IMR-90 (cell line): ENCODE data around the gene ZDHHC17. TPM values are rescaled to one million over a fixed set of nuclear protein-coding genes. Genes with fewer than 3 reads are reported as not detected.

Experiments
- ATAC-seq: fragments of 200-7000 bp; cut with Tn5 transposase; 2 replicates; pipeline ENCODE4 v1.9.1; 2020; ENCODE audit warnings: low read depth, mild to moderate bottlenecking, moderate library complexity
- BruUV-seq: library from RNA; stranded (reverse); fragments of 400-500 nt; replicated peaks from 2 replicates; lab custom pipeline; 2021; lab: Mats Ljungman, UMichigan
- CTCF ChIA-PET: fragments of 300-600 bp; formaldehyde crosslinking; extraction: SDS; loops from one replicate; lab custom pipeline; 2021; ENCODE audit warnings: antibody characterized with exemption; lab: Yijun Ruan, JAX
- POLR2A ChIA-PET: fragments of 300-600 bp; sonication (Branson Sonifier 250); formaldehyde crosslinking; loops from one replicate; lab custom pipeline; 2022; ENCODE audit warnings: antibody characterized with exemption; ENCODE audit not compliant: unreplicated experiment; lab: Charles Lee
- DNase-seq: peaks from one replicate; pipeline ENCODE4 v3.0.0; 2013
- H2AFZ ChIP-seq: replicated peaks from 2 replicates; pipeline ENCODE3; 2013; ENCODE audit warnings: low read length, mild to moderate bottlenecking; ENCODE audit not compliant: poor library complexity
- H2AK5ac ChIP-seq: 2 replicates; pipeline ENCODE4 v1.6.1; 2013; ENCODE audit warnings: low read depth, low read length, inconsistent platforms
- H2AK9ac ChIP-seq: replicated peaks from 2 replicates; pipeline ENCODE3; 2013; ENCODE audit warnings: mild to moderate bottlenecking, low read depth, low read length, moderate library complexity; ENCODE audit not compliant: poor library complexity
- H2BK120ac ChIP-seq: 2 replicates; pipeline ENCODE4 v1.6.1; 2013; ENCODE audit warnings: low read depth, low read length, inconsistent platforms
- H2BK15ac ChIP-seq: 3 replicates; pipeline ENCODE4 v1.6.1; 2013; ENCODE audit warnings: low read depth, low read length, inconsistent platforms
- H2BK20ac ChIP-seq: 2 replicates; pipeline ENCODE4 v1.6.1; 2013; ENCODE audit warnings: low read depth, mild to moderate bottlenecking, inconsistent platforms, low read length, moderate library complexity
- H2BK5ac ChIP-seq: 2 replicates; pipeline ENCODE4 v1.6.1; 2013; ENCODE audit warnings: mild to moderate bottlenecking, low read depth, low read length, inconsistent platforms; ENCODE audit not compliant: poor library complexity, severe bottlenecking
- H3K14ac ChIP-seq: replicated peaks from 2 replicates; pipeline ENCODE4 v1.6.1; 2013; ENCODE audit warnings: low read depth, low read length, inconsistent platforms
- H3K18ac ChIP-seq: 2 replicates; pipeline ENCODE4 v1.6.1; 2013; ENCODE audit warnings: low read depth, low read length, control low read depth
- H3K23ac ChIP-seq: 2 replicates; pipeline ENCODE4 v1.6.1; 2013; ENCODE audit warnings: low read depth, low read length, inconsistent platforms
- H3K27ac ChIP-seq: 2 replicates; pipeline ENCODE4 v1.5.1; 2013; ENCODE audit warnings: mild to moderate bottlenecking, control low read depth, low read length; ENCODE audit not compliant: insufficient read depth
- H3K27me3 ChIP-seq: 2 replicates; pipeline ENCODE4 v1.6.1; 2013; ENCODE audit warnings: low read length; ENCODE audit not compliant: control insufficient read depth, insufficient read depth
- H3K36me3 ChIP-seq: 2 replicates; pipeline ENCODE4 v1.6.1; 2013; ENCODE audit warnings: low read length, mixed read lengths; ENCODE audit not compliant: control insufficient read depth, insufficient read depth
- H3K4ac ChIP-seq: 2 replicates; pipeline ENCODE4 v1.6.1; 2013; ENCODE audit warnings: low read depth, low read length, inconsistent platforms
- H3K4me1 ChIP-seq: 2 replicates; pipeline ENCODE4 v1.6.1; 2013; ENCODE audit warnings: low read length, mixed read lengths; ENCODE audit not compliant: control insufficient read depth, insufficient read depth
- H3K4me2 ChIP-seq: 2 replicates; pipeline ENCODE4 v1.6.1; 2013; ENCODE audit warnings: low read depth, mild to moderate bottlenecking, control low read depth, low read length, moderate library complexity
- H3K4me3 ChIP-seq: 2 replicates; pipeline ENCODE4 v1.5.1; 2013; ENCODE audit warnings: low read depth, mild to moderate bottlenecking, control low read depth, low read length, moderate library complexity; ENCODE audit not compliant: insufficient read depth
- H3K56ac ChIP-seq: 2 replicates; pipeline ENCODE4 v1.6.1; 2013; ENCODE audit warnings: low read length, inconsistent platforms; ENCODE audit not compliant: insufficient read depth; ENCODE audit errors: extremely low read depth
- H3K79me1 ChIP-seq, 2 experiments: 2 replicates each; pipeline ENCODE4 v1.6.1; 2013; ENCODE audit warnings: low read length in 2 of 2, inconsistent platforms in 1 of 2, low read depth in 1 of 2
- H3K9ac ChIP-seq: 2 replicates; pipeline ENCODE4 v1.6.1; 2013; ENCODE audit warnings: low read depth, low read length, control low read depth
- H3K9me1 ChIP-seq: 2 replicates; pipeline ENCODE4 v1.6.1; 2013; ENCODE audit warnings: low read length, inconsistent platforms; ENCODE audit not compliant: insufficient read depth
- H3K9me3 ChIP-seq: 2 replicates; pipeline ENCODE4 v1.6.1; 2013; ENCODE audit warnings: low read length; ENCODE audit not compliant: control insufficient read depth, insufficient read depth
- H4K20me1 ChIP-seq: 2 replicates; pipeline ENCODE4 v1.6.1; 2013; ENCODE audit warnings: low read length, inconsistent platforms; ENCODE audit not compliant: insufficient read depth
- H4K5ac ChIP-seq: 2 replicates; pipeline ENCODE4 v1.6.1; 2013; ENCODE audit warnings: mild to moderate bottlenecking, low read depth, low read length, control low read depth
- H4K8ac ChIP-seq, 2 experiments: 2 replicates each; pipeline ENCODE4 v1.6.1; 2013; ENCODE audit warnings: low read depth in 2 of 2, low read length in 2 of 2, control low read depth in 1 of 2, inconsistent platforms in 1 of 2
- H4K91ac ChIP-seq: 2 replicates; pipeline ENCODE4 v1.6.1; 2013; ENCODE audit warnings: low read depth, low read length, inconsistent platforms; ENCODE audit not compliant: insufficient read depth
- BHLHE40 ChIP-seq: fragments of 150-350 bp; IDR thresholded peaks from 2 replicates; pipeline ENCODE4 v1.6.1; 2016; ENCODE audit warnings: mild to moderate bottlenecking, low read depth, low read length
- CEBPB ChIP-seq: IDR thresholded peaks from 2 replicates; pipeline ENCODE4 v1.6.1; 2012; ENCODE audit warnings: low read depth, low read length, improper control_type of control experiment
- CHD1 ChIP-seq: IDR thresholded peaks from 2 replicates; pipeline ENCODE4 v1.6.1; 2012; ENCODE audit warnings: low read depth, low read length, improper control_type of control experiment
- ELK1 ChIP-seq: fragments of 150-350 bp; IDR thresholded peaks from 2 replicates; pipeline ENCODE4 v1.6.1; 2016; ENCODE audit warnings: low read depth, mild to moderate bottlenecking, low read length, moderate library complexity, borderline replicate concordance
- FOS ChIP-seq: fragments of 150-350 bp; IDR thresholded peaks from 2 replicates; pipeline ENCODE4 v1.6.1; 2016; ENCODE audit warnings: low read depth, low read length
- MAFK ChIP-seq: IDR thresholded peaks from 2 replicates; pipeline ENCODE4 v1.6.1; 2012; ENCODE audit warnings: low read depth, low read length, improper control_type of control experiment
- MAZ ChIP-seq: IDR thresholded peaks from 2 replicates; pipeline ENCODE4 v1.6.1; 2012; ENCODE audit warnings: low read depth, mild to moderate bottlenecking, low read length, improper control_type of control experiment, moderate library complexity, borderline replicate concordance
- MXI1 ChIP-seq: IDR thresholded peaks from 2 replicates; pipeline ENCODE4 v1.6.1; 2012; ENCODE audit warnings: low read depth, mild to moderate bottlenecking, low read length, moderate library complexity, borderline replicate concordance
- NFE2L2 ChIP-seq: fragments of 150-350 bp; IDR thresholded peaks from 2 replicates; pipeline ENCODE4 v1.6.1; 2016; ENCODE audit warnings: low read depth, mild to moderate bottlenecking, low read length
- POLR2A ChIP-seq: IDR thresholded peaks from 2 replicates; pipeline ENCODE4 v1.6.1; 2012; ENCODE audit warnings: mild to moderate bottlenecking, low read depth, low read length
- RAD21 ChIP-seq: IDR thresholded peaks from 2 replicates; pipeline ENCODE4 v1.6.1; 2012; ENCODE audit warnings: low read length, improper control_type of control experiment
- RCOR1 ChIP-seq: IDR thresholded peaks from 2 replicates; pipeline ENCODE4 v1.6.1; 2012; ENCODE audit warnings: mild to moderate bottlenecking, low read length, improper control_type of control experiment; ENCODE audit not compliant: insufficient replicate concordance
- RFX5 ChIP-seq: IDR thresholded peaks from 2 replicates; pipeline ENCODE4 v1.8.0; 2012; ENCODE audit warnings: low read depth, mild to moderate bottlenecking, low read length, moderate library complexity
- SMC3 ChIP-seq: fragments of 150-350 bp; IDR thresholded peaks from 2 replicates; pipeline ENCODE4 v1.6.1; 2016; ENCODE audit warnings: low read depth, mild to moderate bottlenecking, antibody characterized with exemption, low read length, moderate library complexity
- USF2 ChIP-seq: fragments of 150-350 bp; IDR thresholded peaks from 2 replicates; pipeline ENCODE4 v1.6.1; 2017; ENCODE audit warnings: mild to moderate bottlenecking, antibody characterized with exemption, low read length, low read depth
- WGBS, 2 experiments: methylation state at CpG; one replicate each; pipeline versions ENCODE4 v1.1.5 to v1.1.7; 2013; ENCODE audit warnings: missing lambda C conversion rate in 2 of 2; ENCODE audit not compliant: insufficient read length in 1 of 2; ENCODE audit errors: extremely low coverage in 2 of 2; 5-methylcytosine and 5-hydroxymethylcytosine counted together
- dilution Hi-C: fragments of 300-500 bp; cut with HindIII; formaldehyde crosslinking; loops from one replicate; pipeline ENCODE4 v1.14.3; 2018; ENCODE audit warnings: low sequenced_read_pairs; ENCODE audit not compliant: unreplicated experiment
- in situ Hi-C: fragments of 300-500 bp; cut with MboI; formaldehyde crosslinking; loops from 3 replicates; pipeline ENCODE4 v1.14.3; 2019; ENCODE audit warnings: low sequenced_read_pairs, inconsistent platforms, mixed read lengths
- intact Hi-C: fragments of 100-400 bp; cut with micrococcal nuclease; formaldehyde crosslinking; loops from 2 replicates; pipeline ENCODE4 v1.10.0; 2022
- polyA plus RNA-seq, 3 experiments: library from polyadenylated mRNA; depleted of rRNA; stranded (reverse); fragments of >200 nt; gene quantifications; 2 replicates each; pipeline ENCODE4 v1.2.3, GENCODE V29; 2012; ENCODE audit warnings: low replicate concordance in 1 of 3
- total RNA-seq: library from RNA; depleted of rRNA; stranded (reverse); fragments of >200 nt; gene quantifications from 2 replicates; pipeline ENCODE4 v1.2.3, GENCODE V29; 2012

The ZDHHC17 gene
- total and polyA plus RNA-seq, 2 of the 4 experiments (the other 2 are of a cell fraction): 23.3 to 125 TPM

DNA sequence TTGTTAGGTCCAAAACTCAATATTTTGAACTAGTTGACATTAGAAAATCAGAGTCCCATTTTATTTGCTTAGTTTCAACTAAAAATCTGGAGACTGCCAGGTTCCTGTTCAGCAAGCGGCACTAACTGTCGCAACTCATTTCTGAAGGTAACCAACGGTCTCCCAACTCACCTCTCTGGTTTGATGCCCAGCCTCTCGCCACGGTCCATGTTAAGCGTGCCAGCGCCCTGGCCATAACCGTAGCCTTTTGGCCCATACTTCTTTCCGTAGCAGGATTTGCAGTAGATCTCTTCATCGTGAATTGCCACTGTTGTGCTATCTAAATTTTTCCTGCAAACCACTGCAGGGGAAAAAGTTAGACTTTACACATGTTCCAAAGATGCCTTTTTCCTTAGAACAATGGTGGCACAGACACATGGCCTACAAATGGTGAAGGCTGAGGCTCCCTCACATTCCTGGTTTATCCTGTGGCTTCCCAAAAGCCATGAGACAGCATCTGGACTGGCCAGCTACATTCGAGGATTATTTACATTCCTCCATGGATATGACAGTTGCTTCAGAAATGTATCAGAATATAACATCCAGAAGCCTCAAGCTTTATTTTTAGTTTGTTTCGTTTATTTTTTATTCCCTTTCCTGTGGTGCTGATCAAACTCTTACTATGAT lies 99.2 kb downstream of the ZDHHC17 start:
- dilution Hi-C loops: no loop called here
- peak overlapping the region; percentile 86 for H3K27ac ChIP-seq
- H3K4me1 ChIP-seq: peaks cover 12% of the 10 kb centered on the region
- in situ Hi-C loops: no loop called here
- peak overlapping the region; percentile 72 for H3K23ac ChIP-seq
- H3K27me3 ChIP-seq: no peaks in the 10 kb centered on the region
- H3K18ac ChIP-seq: peak overlapping the region; percentile 72
- peak overlapping the region; percentile 81 for H2BK20ac ChIP-seq
- H2AK5ac ChIP-seq: peak overlapping the region; percentile 87
- intact Hi-C loops: loop anchor here (1.0 to 5.0 kb wide), 2 partner anchors 16 to 149 kb away; partner anchors contain the start of gene CSRP2
- ChIA-PET POLR2A (interaction anchor here (0.6 kb wide), 1 partner anchor 9 kb away, joined by 3 read pairs; no protein-coding TSS in a partner anchor), CTCF (interaction anchor here (0.9 to 1.2 kb wide), 2 partner anchors 17 to 147 kb away, joined by 3 to 4 read pairs; no protein-coding TSS in a partner anchor)
- H3K9me1 ChIP-seq: peaks cover 16% of the 10 kb centered on the region; the same call in 1 of the 2 replicates
- H3K36me3 ChIP-seq: peaks cover 13% of the 10 kb centered on the region
- H2BK120ac ChIP-seq: peak overlapping the region; percentile 76
- 95% methylated on average over 10 of the region's 12 CpGs; no CpG with 5 or more reads in 1 of the 2 experiments for WGBS, 2 experiments
- peak overlapping the region; percentile 43 for H4K5ac ChIP-seq
- peak overlapping the region; percentile 21; the same call in 1 of the 2 replicates for H3K4me2 ChIP-seq
- H2BK15ac ChIP-seq: peak overlapping the region; percentile 75; the same call in 1 of the 3 replicates
- no peak overlapping the region for H3K4me3 ChIP-seq
- no peak overlapping the region for H2AFZ ChIP-seq
- H3K4ac ChIP-seq: peak overlapping the region; percentile 83
- no peak overlapping the region for H2AK9ac ChIP-seq
- no peak overlapping the region; the same call in 1 of the 2 replicates for H3K9ac ChIP-seq
- H3K9me3 ChIP-seq: no peaks in the 10 kb centered on the region
- peaks cover 10% of the 10 kb centered on the region for H4K20me1 ChIP-seq
- H3K56ac ChIP-seq: no peak overlapping the region
- peak overlapping the region; percentile 61 for H3K14ac ChIP-seq
- DNase-seq (peak; percentile 96), ATAC-seq (peak; percentile 90)
- no TSS peak for BruUV-seq
- H2BK5ac ChIP-seq: peak overlapping the region; percentile 82
- H4K8ac ChIP-seq: peak overlapping the region in 1 of 2 experiments; percentile 65; a peak in 2 of 4 replicates
- H3K79me1 ChIP-seq: peaks cover 19 to 51% of the 10 kb centered on the region in 2 experiments
- peak overlapping the region; percentile 74 for H4K91ac ChIP-seq
- TF ChIP-seq BHLHE40 (no peak), RAD21 (no peak), USF2 (peak; percentile 18; the same call in 1 of the 2 replicates), MXI1 (peak; percentile 89), FOS (peak; percentile 33; the same call in 1 of the 2 replicates), POLR2A (no peak), RFX5 (no peak), CEBPB (no peak), SMC3 (no peak; the same call in 1 of the 2 replicates), CHD1 (no peak), NFE2L2 (peak; percentile 28; the same call in 1 of the 2 replicates), MAFK (peak; percentile 22; the same call in 1 of the 2 replicates), RCOR1 (no peak), ELK1 (no peak), MAZ (no peak)
